K562 treated with DMSO at 1 percent for 24 hours (cell line): ENCODE measurements around the gene MDP1. TPM values are rescaled to one million over a fixed set of nuclear protein-coding genes. Genes with fewer than 3 reads are reported as not detected.

Experiments
- total RNA-seq: library from RNA; unstranded; fragments of 300-600 nt; gene quantifications from 2 replicates; pipeline ENCODE4 v1.2.3, GENCODE V29; 2022; ENCODE audit warnings: low read depth; ENCODE audit not compliant: insufficient read depth

Gene MDP1
- total RNA-seq, result 16.9 and 17.9 TPM in 2 replicates

DNA sequence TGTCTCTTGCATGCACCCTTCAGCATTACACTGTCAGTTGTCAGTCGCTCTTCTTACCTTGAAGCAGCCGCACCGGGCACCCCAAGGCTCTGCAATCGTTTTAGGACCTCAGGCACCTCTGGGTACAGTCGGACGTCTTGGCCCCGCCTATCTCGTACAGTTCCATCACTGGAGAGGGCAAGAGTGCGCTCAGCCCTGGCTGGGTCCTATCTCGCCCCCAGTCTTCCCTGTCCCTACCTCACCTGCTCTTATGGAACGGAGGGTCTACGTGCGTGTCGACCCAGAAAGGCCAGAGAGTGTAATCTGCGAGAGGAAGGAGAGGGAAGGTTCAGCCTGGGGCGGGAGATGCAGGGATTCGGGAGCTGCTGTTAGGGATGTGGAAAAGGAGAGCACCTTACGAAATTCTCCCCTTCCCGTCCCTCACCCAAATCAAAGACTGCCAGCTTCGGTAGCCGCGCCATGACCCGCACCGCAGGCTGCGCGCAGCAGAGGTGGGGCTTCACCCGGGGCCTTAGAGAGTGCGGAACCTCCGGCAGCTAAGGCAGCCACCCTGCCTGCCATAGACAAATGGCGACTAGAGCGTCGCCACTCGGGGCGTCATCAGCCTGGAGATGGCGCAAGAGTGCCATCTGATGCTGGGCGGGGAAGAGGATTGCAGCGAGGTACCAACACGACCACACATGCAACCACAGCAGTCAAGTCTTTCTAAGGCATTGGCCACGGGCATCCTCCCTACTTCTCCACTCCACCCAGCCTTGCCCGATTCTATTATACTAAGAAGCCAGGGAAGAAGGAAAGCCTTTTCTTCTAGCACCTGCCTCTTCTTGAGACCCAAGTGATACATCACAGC, at the start of gene MDP1:
TSS of gene MDP1 (minus strand) at position 572 of the 850 bp plus-strand sequence. CDS start at position 461, 111 bp downstream.

DNA sequence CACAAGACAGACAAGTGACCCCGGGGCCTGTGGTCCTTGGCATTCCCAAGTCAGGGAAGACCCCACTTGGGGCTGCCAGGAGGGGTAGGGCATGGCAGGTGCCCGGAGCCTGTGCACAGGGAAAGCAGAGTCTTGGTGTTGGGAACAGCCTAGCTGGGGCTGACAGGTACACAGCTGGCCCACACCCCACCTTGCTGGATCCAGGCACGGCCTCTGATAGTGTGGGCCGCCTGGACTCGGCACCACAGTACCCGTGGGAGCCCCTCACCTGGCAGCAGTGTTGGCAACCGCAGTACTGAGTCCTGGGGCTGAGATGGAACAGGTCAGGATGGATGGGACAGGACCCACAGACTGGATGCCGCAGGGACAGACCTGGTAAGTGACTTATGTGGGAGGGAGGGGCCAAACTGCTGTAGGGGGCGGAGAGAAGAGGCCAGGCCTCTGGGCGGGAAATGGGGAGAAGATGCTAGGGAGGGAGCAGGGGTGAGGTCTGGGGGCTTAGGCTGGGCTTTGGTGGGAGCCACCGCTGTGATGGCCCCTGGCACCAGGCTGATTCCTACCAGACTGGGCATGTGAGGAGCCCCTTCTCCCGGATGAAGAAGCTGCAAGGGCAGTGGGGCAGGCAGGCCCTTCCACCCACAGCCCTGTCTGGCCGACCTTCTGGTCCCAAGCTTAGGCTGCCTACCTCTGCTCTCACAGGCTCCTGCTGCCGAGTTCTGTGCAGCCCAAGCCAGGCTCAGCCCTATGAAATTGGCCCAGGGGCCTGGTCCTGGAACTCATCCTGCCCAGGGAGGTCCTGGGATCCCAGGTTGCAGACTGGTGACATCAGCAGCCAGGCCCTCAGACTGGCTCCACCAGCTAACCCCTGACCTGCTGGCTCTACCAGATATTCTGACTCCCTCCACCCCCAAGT, 47.2 kb upstream of the MDP1 start, which contains the start of gene TGM1:
TSS of gene TGM1 (minus strand) at position 357 of the 913 bp plus-strand sequence. CDS start 825 bp downstream, outside the sequence.

DNA sequence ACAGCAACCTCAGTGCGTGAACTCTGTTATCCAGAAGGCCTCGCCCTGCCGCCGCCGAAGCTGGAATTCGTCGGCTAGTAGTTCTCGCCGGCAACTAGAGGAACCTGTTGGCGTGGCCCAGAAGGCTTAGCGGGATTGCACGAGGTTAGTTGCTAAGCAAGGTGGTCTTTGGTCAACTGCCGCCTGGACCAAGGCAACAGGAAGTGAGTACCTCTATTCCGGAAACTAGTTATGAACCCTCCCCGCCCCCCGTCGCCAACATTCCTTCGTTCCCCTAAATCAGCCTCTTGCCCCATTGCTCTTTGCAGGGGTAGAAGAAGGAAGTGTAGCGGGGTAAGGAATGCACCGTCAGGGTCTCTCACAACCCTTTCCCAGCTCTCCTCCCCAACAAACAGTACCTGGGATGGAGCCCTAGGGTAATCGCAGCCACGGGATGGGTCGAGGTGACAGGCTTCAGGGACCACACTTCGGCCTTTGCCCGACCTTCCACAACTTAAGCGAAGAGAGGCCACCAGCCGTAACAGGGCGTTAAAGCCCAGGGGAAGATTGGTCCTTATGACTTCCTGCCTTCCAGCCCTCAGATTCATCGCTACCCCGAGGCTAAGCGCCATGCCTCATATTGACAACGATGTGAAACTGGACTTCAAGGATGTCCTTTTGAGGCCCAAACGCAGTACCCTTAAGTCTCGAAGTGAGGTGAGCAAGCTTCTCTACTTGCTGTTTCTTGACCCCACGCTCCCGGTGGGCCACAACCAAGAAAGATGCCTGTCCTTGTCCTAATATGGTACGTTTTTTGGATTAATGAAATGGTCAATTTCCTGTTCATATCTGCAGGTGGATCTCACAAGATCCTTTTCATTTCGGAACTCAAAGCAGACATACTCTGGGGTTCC, 17.0 kb upstream of the MDP1 start, which contains the start of gene GMPR2:
TSS of gene GMPR2 (plus strand) at position 285 of the 893 bp plus-strand sequence. CDS start at position 610, 325 bp downstream.

DNA sequence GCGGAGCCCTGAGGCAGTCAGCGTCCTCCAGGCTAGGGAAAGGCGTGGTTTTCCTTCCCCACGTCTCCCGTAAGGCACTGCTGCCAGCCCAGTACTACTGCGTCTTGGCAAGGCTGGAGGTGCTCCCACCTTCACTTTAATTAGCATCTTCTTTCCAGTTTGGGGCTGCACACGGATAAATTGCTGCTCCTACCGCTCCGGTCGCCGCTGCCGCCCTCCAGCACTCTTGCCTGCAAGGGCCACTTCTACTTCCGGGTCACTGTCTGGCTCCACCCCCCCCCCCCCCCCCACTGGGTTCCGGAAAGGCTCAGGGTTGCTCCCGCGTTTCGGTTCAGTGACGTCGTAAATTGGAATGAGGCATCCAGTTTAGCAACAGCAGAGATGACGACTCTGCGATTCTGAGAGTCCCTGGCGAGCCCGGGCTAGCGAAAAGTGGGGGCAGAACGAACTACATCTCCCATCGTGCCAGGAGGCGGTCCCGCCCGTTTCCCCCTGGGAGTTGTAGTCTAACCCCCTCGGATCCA, 16.3 kb upstream of the MDP1 start, which contains the start of gene NEDD8:
TSS of gene NEDD8 (minus strand) at position 247 of the 524 bp plus-strand sequence. CDS start at position 147, 100 bp downstream.

DNA sequence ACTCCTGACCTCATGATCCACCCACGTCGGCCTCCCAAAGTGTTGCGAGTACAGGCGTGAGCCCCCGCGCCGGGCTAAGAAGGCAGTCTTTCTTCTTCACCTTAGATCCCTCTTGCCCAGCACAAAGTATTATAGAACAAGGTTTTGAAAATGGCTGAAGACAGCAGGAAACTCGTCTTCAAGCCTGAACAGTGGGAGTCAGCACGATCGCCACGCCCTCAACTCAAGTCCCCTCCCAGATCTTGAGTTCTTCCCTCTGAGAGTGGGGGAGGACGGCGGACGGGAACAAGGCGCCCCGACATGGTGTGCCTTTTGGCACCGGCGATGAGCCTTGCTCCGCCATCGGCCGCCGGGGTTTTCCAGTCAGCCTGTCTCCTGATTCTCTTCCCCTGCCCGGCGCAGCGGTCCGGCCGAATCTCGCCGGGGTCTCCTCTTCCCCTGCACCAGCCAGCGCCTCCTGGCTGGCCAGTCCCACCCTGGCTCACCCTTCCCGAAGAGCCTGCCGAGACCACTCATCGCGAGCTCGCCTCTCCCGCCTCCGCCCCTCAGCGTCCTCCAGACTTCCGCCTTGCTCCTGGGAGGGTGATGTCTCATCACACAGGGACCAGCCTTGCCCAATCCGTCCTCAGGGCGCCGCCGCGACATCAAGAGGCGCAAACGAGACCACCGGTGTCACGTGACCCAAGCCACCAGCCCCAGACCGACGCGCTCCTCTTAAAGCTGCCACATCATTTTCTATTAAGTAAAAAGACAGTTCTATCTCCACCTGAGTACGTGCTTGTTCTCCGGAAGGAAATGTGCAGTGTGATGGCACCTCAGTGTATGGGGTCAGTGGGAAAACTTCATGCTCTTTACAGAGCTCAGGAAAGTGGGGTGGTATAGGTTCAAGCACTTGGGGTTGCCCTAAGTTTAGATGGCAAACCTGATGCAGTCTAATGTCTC, 2.7 kb downstream of the MDP1 start, which contains the start of gene CHMP4A:
TSS of gene CHMP4A (minus strand) at position 565 of the 942 bp plus-strand sequence. CDS start at position 516, 49 bp downstream.

DNA sequence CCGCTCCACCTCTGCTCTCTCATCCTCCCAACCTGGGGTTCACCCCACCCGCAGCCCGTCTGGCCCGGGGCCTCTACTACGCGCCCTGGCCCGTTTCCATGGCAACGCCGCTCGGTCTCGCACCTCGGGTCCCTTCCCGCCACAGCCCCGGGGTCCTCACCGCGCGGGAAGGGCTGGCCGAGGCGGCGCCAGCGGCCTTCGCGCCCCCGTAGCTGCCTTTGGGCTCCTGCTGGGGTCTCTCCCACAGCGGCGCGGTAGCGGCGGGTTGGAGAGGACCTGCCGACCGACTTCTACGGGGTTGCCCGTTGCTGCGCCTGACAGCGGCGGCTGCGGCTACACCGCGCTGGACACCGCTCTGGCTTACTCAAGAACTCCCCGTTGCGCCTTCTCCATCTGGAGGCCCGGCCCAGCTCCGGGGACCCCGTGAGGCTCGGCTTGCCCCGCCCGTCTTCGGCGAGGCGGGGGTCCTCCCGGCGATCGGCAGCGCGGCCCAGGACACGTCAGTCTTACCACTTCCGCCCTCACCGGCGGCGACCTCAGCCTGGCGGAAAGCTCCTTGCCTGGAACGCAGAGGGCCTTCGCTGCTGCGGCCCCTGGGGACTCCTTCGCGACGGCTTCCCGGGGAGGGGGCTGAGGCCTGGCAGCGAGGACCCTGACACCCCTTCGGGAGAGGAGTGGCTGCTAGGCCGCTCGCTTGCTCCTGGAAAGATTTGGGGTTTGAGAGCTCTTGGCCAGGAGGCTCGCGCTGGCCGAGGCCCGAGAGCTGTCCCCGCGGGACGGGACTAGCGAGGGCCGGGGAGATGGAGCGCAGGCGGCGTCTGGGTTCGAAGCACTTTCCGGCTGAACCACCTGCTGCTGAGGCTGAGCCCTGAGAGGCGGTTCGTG, 20.4 kb downstream of the MDP1 start, which contains the start of gene TM9SF1:
TSS of gene TM9SF1 (minus strand) at position 256 of the 885 bp plus-strand sequence. CDS start 422 bp downstream, outside the sequence.

DNA sequence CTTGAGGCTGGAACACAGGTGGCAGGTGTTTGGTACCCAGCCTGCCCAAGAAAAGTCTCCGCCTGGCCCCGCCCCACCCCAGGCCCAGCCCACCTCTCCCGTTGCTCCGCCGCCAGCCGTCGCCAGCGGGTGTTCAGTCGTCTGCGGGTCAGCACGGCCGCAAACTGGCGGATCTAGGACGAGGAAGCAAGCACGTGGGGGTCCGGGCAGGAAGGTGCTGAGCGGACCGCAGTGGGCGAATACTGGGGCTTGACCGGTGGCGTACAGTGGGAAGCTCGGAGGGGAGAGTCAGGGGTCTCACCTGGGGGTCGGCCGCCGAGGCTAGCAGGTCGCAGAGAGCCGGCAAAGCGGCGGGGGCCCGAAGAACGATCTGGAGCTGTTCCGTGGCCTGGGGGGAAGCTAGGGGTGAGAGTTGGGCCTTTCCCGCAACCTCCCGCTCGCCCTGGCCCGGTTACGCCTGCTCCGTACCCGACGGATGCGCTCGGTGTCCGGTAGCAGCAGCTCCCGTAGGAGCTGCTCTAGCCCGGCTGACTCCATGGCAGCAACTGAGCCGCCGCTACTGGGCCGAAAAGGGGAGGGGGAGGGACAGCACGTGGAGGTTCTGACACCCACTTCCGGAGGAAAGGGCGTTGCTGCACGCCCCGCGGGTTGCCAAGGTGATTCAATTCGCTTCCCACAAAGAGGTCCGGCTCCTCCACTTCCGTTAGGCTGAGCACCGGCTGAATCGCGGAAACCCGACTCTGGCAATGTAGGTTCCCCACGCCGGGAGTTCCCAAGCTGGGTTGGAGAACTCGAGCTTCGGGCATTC, 27.4 kb downstream of the MDP1 start, which contains the start of gene IPO4:
TSS of gene IPO4 (minus strand) at position 566 of the 808 bp plus-strand sequence. CDS start at position 537, 29 bp downstream.

DNA sequence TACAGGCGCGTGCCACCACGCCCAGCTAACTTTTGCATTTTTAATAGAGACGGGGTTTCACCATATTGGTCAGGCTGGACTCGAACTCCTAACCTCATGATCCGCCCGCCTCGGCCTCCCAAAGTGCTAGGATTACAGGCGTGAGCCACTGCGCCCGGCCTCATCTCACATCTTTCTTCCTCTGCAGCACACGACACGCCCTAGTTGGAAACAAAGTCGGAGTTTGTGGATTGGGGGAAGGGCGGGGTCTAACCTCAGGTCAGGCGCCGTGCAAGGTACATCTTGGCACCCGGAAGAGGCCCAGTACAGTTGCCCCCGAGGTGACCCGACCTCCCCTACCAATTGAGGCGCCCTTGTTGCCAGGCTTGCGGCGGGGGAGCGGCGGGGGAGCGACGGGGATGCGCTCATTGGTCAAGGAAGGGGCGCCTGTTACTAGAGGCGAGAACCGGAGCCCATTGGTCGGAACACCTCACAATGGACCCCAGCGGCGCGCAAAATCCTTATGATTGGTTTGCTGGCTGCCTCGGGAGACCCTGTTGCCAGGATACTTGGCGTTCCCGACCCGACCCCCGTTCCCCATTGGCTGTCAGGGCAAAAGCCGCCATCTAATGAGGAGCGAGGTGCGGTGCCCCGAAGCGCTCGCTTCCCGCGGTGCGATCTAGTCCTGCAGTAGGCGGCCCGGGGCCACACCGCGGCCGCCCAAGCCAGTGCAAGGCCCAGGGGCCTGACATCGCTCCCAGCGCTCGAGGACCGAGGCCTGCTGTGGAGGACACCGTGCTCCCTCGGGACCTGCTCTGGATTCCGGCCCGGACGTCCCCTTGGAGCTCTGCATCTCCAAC, 44.2 kb downstream of the MDP1 start, which contains the start of gene REC8:
TSS of gene REC8 (plus strand) at position 659 of the 839 bp plus-strand sequence. CDS start 473 bp downstream, outside the sequence.

Other genes with a start within 250 kb of the MDP1 start
- 12.8 and 14.9 TPM in 2 replicates for gene DHRS4L2, start 227.1 kb downstream of the MDP1 start, total RNA-seq
- gene CARMIL3, start 164.1 kb downstream of the MDP1 start, total RNA-seq, result 0.16 TPM in 1 of 2 replicates, not detected in the other
- gene CPNE6, start 144.5 kb downstream of the MDP1 start, total RNA-seq, result not detected in 2 replicates
- 150 and 160 TPM in 2 replicates for gene PCK2, start 121.8 kb downstream of the MDP1 start, total RNA-seq
- gene DCAF11, start 101.3 kb downstream of the MDP1 start, total RNA-seq, result 52.3 and 59.5 TPM in 2 replicates
- gene NRL, start 101.1 kb downstream of the MDP1 start, total RNA-seq, result 1.6 and 2.8 TPM in 2 replicates
- gene FITM1, start 85.4 kb downstream of the MDP1 start, total RNA-seq, result 0.50 TPM in 1 of 2 replicates, not detected in the other
- gene PSME1, start 79.9 kb downstream of the MDP1 start, total RNA-seq, result 169 and 181 TPM in 2 replicates
- 55.6 TPM in 2 replicates for gene EMC9, start 74.5 kb downstream of the MDP1 start, total RNA-seq
- gene PSME2, start 69.5 kb downstream of the MDP1 start, total RNA-seq, result 119 and 129 TPM in 2 replicates
- gene RNF31, start 68.6 kb downstream of the MDP1 start, total RNA-seq, result 34.5 and 41.7 TPM in 2 replicates
- gene IRF9, start 54.8 kb downstream of the MDP1 start, total RNA-seq, result 11.9 and 14.2 TPM in 2 replicates
- gene REC8, start 44.0 kb downstream of the MDP1 start, total RNA-seq, result 1.7 and 2.6 TPM in 2 replicates
- 16.3 and 21.4 TPM in 2 replicates for gene IPO4, start 27.2 kb downstream of the MDP1 start, total RNA-seq
- gene TM9SF1, start 20.6 kb downstream of the MDP1 start, total RNA-seq, result 22.1 and 25.4 TPM in 2 replicates
- 0.96 TPM in 1 of 2 replicates, not detected in the other for gene TSSK4, start 10.4 kb downstream of the MDP1 start, total RNA-seq
- gene CHMP4A, start 2.6 kb downstream of the MDP1 start, total RNA-seq, result 63.2 and 63.8 TPM in 2 replicates
- gene NEDD8, start 16.3 kb upstream of the MDP1 start, total RNA-seq, result 144 and 171 TPM in 2 replicates
- gene GMPR2, start 16.9 kb upstream of the MDP1 start, total RNA-seq, result 56.8 and 59.4 TPM in 2 replicates
- 21.0 and 28.8 TPM in 2 replicates for gene TINF2, start 26.6 kb upstream of the MDP1 start, total RNA-seq
- 1.5 and 3.1 TPM in 2 replicates for gene TGM1, start 47.1 kb upstream of the MDP1 start, total RNA-seq
- 24.9 and 28.0 TPM in 2 replicates for gene RABGGTA, start 55.5 kb upstream of the MDP1 start, total RNA-seq
- 41.0 and 43.3 TPM in 2 replicates for gene DHRS1, start 83.7 kb upstream of the MDP1 start, total RNA-seq
- 9.2 and 10.5 TPM in 2 replicates for gene NOP9, start 83.8 kb upstream of the MDP1 start, total RNA-seq
- gene CIDEB, start 91.9 kb upstream of the MDP1 start, total RNA-seq, result not detected in 2 replicates
- gene LTB4R2, start 94.1 kb upstream of the MDP1 start, total RNA-seq, result 5.2 and 5.8 TPM in 2 replicates
- 8.1 and 11.2 TPM in 2 replicates for gene LTB4R, start 95.4 kb upstream of the MDP1 start, total RNA-seq
- gene ADCY4, start 119.0 kb upstream of the MDP1 start, total RNA-seq, result not detected in 2 replicates
- gene RIPK3, start 123.9 kb upstream of the MDP1 start, total RNA-seq, result 0.35 and 0.89 TPM in 2 replicates
- gene NFATC4, start 152.1 kb upstream of the MDP1 start, total RNA-seq, result 1.5 and 1.8 TPM in 2 replicates
- 1.4 and 1.6 TPM in 2 replicates for gene NYNRIN, start 182.9 kb upstream of the MDP1 start, total RNA-seq
- 0.98 and 1.1 TPM in 2 replicates for gene CBLN3, start 213.6 kb upstream of the MDP1 start, total RNA-seq
- 45.0 and 48.5 TPM in 2 replicates for gene KHNYN, start 213.9 kb upstream of the MDP1 start, total RNA-seq
- gene SDR39U1, start 226.7 kb upstream of the MDP1 start, total RNA-seq, result 74.3 and 80.6 TPM in 2 replicates